Left ventricle myocardium inferior (tissue), 1 donor: ENCODE results near the gene MAGI2. TPM values are rescaled to one million over a fixed set of nuclear protein-coding genes. Genes with fewer than 3 reads are reported as not detected.

Experiments
- DNase-seq: peaks from one replicate; pipeline ENCODE4 v3.0.0-alpha.2; 2020
- H3K27ac ChIP-seq: fragments of 200-600 bp; replicated peaks from 2 replicates; pipeline ENCODE4 v1.8.0; 2021
- H3K27me3 ChIP-seq: fragments of 200-600 bp; 2 replicates; pipeline ENCODE4 v1.8.0; 2021; ENCODE audit warnings: low read depth
- H3K36me3 ChIP-seq: fragments of 200-600 bp; 2 replicates; pipeline ENCODE4 v1.8.0; 2021
- H3K4me1 ChIP-seq: fragments of 200-600 bp; 2 replicates; pipeline ENCODE4 v1.8.0; 2021
- H3K4me3 ChIP-seq: fragments of 200-600 bp; 2 replicates; pipeline ENCODE4 v1.8.0; 2021; ENCODE audit warnings: mild to moderate bottlenecking, moderate library complexity
- H3K9me3 ChIP-seq: fragments of 200-600 bp; replicated peaks from 2 replicates; pipeline ENCODE4 v1.8.0; 2021
- intact Hi-C: fragments of 100-400 bp; cut with micrococcal nuclease; formaldehyde crosslinking; loops from one replicate; pipeline ENCODE4 v1.11.0; 2022
- total RNA-seq: library from RNA; stranded (reverse); fragmentation: NEBNext Ultra II Directional; extraction: Animal tissue kit (Norgen Biotek cat#: 25700); gene quantifications from one replicate; pipeline ENCODE4 v1.2.1, GENCODE V29; 2021
- TF ChIP-seq, protein P1 (sequence below): fragments of 200-600 bp; IDR thresholded peaks from 2 replicates; pipeline ENCODE4 v1.8.0; 2021; ENCODE audit warnings: antibody characterized with exemption, mild to moderate bottlenecking, borderline replicate concordance
- donor health status: DM: no; HTN: yes; CAD: no; lungs with severe emphysema.

MAGI2 gene
- total RNA-seq, 1 donor from 2014 or later: 4.5 TPM

DNA sequence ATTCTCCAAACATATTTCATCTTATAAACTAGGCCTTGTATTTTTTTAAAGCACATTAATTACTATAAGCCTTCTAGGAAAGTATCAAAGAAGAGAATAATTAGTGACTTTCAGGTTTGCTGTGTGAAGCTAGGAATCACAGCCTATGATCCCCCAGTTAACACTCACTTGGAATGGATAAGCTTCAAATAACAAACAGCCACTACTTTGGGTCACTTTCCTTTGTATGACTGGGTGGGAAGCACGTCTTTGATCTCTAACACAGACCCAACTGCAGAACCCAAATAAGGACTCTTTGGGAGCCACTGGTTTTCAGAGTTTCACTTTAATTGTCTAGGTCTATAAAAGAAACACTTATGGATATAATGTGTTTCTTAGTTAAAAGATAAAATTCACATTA is 769.3 kb downstream of the MAGI2 start:
- Histone ChIP-seq H3K27ac (no peak overlapping the region), H3K4me1 (no peaks in the 10 kb centered on the region), H3K36me3 (no peaks in the 10 kb centered on the region), H3K4me3 (no peak overlapping the region), H3K27me3 (no peaks in the 10 kb centered on the region), H3K9me3 (no peaks in the 10 kb centered on the region)
- TF ChIP-seq, protein P1, sequence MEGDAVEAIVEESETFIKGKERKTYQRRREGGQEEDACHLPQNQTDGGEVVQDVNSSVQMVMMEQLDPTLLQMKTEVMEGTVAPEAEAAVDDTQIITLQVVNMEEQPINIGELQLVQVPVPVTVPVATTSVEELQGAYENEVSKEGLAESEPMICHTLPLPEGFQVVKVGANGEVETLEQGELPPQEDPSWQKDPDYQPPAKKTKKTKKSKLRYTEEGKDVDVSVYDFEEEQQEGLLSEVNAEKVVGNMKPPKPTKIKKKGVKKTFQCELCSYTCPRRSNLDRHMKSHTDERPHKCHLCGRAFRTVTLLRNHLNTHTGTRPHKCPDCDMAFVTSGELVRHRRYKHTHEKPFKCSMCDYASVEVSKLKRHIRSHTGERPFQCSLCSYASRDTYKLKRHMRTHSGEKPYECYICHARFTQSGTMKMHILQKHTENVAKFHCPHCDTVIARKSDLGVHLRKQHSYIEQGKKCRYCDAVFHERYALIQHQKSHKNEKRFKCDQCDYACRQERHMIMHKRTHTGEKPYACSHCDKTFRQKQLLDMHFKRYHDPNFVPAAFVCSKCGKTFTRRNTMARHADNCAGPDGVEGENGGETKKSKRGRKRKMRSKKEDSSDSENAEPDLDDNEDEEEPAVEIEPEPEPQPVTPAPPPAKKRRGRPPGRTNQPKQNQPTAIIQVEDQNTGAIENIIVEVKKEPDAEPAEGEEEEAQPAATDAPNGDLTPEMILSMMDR: no peak
- no peak for DNase-seq
- intact Hi-C loops: no loop called here

DNA sequence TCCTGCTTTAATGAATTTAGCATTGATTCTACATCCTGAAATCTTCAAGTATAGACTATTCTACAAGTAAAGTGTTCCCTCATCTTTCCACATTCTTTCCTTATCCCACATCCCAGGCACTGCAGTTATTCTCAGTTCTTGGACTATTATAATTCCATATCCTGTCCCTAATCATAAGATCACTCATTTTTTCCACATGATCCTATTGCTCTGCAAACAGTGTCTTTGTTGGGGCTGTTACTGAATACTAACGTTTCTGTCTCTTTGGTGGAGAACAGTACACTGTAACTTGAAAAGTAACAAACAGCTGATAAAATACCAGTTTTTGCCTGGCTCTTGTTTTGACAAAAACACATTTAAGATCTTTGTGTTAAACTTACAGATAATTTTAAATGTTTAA is 769.9 kb downstream of the MAGI2 start:
- H3K4me1 ChIP-seq: no peaks in the 10 kb centered on the region
- TF ChIP-seq, protein P1: no peak
- H3K4me3 ChIP-seq: no peak overlapping the region
- H3K27me3 ChIP-seq: no peaks in the 10 kb centered on the region
- intact Hi-C loops: no loop called here
- no peaks in the 10 kb centered on the region for H3K9me3 ChIP-seq
- DNase-seq: no peak
- no peaks in the 10 kb centered on the region for H3K36me3 ChIP-seq
- H3K27ac ChIP-seq: no peak overlapping the region

DNA sequence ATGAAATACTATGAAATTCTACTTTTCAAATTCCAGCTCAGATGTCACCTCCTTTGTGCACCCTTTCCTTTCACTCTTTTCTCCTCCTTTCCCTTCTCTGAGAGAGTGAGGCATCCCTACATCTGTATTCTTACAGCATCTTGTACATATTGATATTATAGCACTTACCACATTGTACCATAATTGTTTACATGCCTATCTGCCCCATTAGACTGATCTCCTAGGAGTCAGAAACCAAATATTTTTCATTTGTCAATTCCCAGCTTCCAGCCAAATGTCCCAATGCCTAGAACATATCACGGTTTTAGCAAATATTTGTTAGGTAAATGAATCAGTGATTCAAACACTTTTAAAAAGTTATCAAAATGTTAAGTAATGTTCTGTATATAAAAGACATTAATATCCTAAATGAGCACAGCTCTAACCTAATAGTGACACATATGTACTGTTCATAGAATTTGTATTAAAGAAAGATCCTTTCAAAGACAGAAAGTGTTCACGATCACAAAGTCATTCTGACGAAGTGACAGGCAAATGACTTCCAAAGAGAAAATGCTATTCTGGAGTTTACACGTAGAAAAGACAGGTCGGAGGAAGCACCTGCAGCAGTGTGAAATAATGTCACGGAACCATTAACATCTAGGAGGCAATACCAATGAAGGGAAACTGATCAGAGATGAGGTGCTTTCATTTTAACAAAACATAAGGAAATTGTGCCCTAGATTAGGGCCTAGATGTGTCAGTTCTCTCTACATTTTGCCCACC is 774.2 kb downstream of the MAGI2 start:
- Histone ChIP-seq H3K9me3 (no peaks in the 10 kb centered on the region), H3K27me3 (no peaks in the 10 kb centered on the region), H3K27ac (no peak overlapping the region), H3K36me3 (no peaks in the 10 kb centered on the region), H3K4me3 (no peak overlapping the region), H3K4me1 (no peaks in the 10 kb centered on the region)
- TF ChIP-seq, protein P1: no peak
- intact Hi-C loops: no loop called here
- no peak for DNase-seq

DNA sequence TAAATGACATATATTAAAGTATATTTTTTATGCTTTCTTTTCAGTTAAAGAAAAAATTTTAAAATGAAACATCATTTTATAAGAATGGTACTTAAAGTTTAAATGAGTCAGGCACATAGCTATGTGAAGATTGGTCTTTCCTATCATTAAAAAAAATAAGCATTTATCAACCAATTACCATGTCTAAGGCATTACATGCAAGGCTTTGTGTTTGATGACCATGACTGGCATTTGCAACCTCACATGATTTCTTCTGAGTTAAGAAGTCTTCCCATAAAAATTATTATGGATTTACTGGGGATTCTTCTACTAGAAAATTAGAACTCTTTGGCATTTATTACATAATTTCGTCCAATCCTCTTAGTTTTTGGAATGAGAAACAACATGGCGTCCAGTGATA is 776.1 kb downstream of the MAGI2 start:
- no peaks in the 10 kb centered on the region for H3K27me3 ChIP-seq
- H3K4me1 ChIP-seq: no peaks in the 10 kb centered on the region
- no peak overlapping the region for H3K4me3 ChIP-seq
- no peaks in the 10 kb centered on the region for H3K9me3 ChIP-seq
- no peak for DNase-seq
- intact Hi-C loops: no loop called here
- no peak overlapping the region for H3K27ac ChIP-seq
- TF ChIP-seq, protein P1: no peak
- H3K36me3 ChIP-seq: no peaks in the 10 kb centered on the region

DNA sequence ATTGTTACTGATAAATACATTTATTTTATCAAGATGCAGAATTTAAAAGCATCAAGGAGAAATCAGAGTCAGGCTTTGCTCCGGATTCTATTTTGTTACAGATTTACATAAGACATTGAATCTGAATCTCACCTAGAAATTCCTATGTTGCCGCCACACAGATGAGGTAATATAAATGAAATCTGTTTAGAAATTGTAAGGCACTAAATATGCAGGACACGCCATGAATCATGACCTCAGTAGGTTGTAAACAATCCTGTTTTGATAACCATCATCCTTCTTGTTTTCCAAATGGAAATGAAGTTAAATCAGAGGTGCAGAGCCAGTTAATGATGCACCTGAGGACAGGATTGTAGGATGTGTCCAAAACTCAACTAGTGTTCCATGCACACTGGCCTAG is 778.0 kb downstream of the MAGI2 start:
- intact Hi-C loops: no loop called here
- H3K27ac ChIP-seq: no peak overlapping the region
- no peak for DNase-seq
- H3K9me3 ChIP-seq: no peaks in the 10 kb centered on the region
- H3K4me1 ChIP-seq: no peaks in the 10 kb centered on the region
- H3K36me3 ChIP-seq: no peaks in the 10 kb centered on the region
- TF ChIP-seq, protein P1: no peak
- no peaks in the 10 kb centered on the region for H3K27me3 ChIP-seq
- no peak overlapping the region for H3K4me3 ChIP-seq
